HG02938 (cell line): ENCODE results near the gene MREG.

Experiments used
- ATAC-seq: cut with Tn5 transposase; IDR thresholded peaks from one replicate; pipeline ENCODE4 v1.9.1; 2021; ENCODE audit warnings: mild to moderate bottlenecking, moderate library complexity; ENCODE audit not compliant: unreplicated experiment

Gene MREG

DNA sequence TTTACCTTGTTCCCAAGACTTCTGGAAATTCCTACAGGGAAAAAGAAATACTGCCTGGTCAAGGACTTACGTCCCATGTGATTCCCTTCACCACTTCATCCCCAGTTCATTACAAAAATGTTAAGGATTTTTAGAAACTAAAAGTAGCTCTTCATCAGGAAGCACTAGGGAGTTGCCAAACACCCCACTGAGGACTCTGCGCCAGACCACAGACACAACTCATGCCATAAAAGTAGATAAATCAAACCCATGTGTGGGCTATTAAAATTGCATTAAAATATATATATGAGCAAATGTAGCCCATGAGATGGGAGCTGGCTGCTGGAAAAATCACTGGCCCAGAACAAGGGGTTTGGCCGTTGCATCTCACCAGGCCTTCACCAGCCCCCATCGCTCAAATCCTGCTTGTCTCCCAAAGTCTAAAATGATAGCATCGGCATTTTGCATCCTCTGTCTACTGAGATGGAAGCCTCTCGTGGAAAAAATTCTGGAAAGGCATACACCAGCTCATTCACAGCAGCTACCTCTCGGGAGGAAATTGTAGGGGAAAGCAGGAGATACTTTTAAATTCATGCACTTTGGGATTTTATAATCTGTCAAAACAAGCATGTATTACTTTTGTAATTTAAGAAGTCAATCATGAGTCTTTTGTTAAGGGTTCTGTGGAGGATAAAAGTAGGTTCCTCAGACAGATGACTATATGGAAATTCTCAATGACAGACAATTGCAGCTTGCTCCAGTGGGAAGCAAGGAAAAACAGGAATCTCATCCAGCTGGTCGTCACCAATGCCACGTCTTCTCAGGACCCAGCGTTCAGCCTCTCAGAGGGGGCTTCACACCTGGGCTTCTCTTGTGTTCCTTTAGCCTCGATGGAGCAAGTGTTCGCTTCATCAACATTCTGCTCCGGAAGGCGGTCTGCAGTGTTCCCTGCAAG, 113.9 kb downstream of the MREG start:
- no peak for ATAC-seq

DNA sequence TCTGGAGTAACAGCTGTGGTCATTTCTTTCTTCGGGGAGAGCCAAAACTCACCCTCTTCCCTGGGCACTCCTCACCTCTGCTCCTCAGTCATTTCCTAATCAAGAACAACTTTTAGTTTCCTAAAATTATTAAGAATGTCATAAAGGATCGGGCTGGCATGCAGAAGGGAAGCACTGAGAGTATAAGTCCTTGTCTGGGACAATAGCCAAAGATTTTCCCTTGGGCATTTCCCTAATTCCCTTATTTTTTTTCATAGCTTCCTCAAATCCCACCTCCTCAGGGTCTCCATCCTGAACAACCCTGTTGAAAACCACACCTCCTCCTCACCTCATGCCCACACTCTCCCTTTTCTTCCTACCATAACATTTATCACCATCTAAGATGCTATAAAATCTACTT, 115.0 kb downstream of the MREG start:
- no peak for ATAC-seq

DNA sequence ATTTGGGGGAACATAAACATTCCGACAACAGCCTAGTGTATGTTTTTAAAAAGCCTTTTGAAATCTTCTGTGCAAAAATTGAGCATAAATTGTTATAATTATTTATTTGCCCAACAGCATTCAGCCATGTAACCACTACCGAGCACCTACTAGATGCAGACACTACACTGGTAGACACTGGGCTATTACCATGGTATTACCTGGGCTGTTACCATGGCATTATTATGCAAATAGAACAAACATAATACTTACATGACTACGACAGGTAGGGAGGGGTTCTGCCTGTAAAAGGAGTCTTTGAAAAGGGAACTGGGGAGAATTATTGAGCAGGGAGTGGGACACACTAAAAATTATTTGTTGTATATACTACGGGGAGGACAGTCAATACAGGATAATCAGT, 116.4 kb downstream of the MREG start:
- no peak for ATAC-seq

DNA sequence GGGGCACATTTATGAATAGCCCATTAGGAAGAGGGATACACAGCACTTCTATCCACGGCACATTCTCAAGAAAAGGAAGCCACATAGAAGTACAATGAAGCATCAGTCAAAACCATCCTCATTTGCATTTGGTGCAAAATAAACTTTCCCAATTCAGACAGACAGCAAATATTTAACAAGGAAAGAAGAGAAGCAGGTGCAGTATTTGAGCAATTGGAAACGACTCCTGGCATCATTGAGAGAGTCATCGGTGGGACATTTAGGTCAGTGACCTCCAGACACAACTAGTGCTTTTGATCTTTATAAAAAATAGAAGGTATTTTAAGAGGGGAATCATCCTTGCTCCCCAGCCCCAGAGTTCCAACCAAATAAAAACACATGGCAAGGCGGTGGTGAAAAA, 118.0 kb downstream of the MREG start:
- no peak for ATAC-seq
